ENCODE data around the gene DEPP1.

The DEPP1 gene

DNA sequence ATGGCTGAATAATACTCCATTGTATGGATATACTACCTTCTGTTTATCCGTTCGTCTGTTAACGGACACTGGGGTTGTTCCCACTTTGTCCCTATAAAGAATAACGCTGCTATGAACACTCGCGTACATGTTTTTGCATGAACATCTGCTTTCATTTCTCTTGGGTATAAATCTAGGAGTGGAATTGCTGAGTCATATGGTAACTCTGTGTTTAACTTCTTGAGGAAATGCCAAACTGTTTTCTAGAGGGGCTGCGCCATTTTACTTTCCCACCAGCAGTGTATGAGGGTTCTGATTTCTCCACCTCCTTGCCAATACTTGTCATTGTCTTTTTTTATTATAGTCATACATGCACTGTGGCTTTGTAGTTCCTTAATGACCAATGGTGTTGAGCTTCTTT, 39.7 kb downstream of the DEPP1 start:
- TF ChIP-seq FOXP2 (optimal IDR thresholded peaks at IDR 0.05; ENCODE audit: borderline replicate concordance, extremely low read depth, extremely low read length, insufficient read depth): no peak
- TF ChIP-seq POLR2AphosphoS5 (IDR thresholded peaks at IDR 0.05; ENCODE audit: low read depth, low read length): no peak

DNA sequence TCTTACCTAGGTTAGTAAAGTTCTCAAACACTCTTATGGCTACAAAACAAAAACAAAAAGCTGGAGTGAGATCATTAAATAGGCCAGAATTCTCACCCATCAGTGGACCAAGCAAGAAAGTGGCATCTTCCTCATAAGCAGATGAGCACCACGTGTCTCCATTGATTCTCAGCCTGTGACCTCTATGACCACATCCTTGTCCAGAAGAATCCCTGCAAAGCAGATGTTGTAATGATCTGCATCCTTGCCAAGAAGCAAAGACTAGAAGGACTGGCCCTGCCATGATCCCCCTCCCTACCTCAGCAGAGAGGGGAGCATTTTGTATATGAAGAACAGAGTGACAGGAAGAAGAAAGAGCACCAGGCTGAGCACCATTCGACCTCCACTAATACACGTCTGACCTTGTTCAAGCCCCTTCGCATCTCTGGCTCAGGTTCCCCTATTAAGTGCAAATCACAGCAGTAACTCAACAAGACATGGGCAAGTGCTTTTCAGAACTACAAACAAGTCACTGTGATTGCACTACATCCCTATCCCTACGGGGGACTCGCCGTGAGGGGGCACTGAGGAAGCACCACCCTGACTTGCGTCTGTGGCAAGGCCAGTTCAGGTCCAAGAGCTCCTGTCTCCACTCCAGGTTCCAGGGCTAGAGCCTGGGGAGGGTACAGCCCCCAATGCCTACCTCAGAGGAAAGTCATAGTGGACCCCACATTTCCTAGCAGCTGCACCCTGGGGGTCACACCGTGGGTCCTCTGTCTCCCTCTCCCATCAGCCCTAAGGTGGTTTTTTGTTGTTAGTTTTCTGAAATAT, 41.2 kb downstream of the DEPP1 start:
- TF ChIP-seq POLR2AphosphoS5 (IDR thresholded peaks at IDR 0.05; ENCODE audit: low read depth, low read length): no peak
- no peak for TF ChIP-seq SIN3A (IDR thresholded peaks at IDR 0.05; ENCODE audit: borderline replicate concordance, insufficient read depth, low read length)
- TF ChIP-seq TAF1 (IDR thresholded peaks at IDR 0.05; ENCODE audit: borderline replicate concordance, insufficient read depth, low read length): no peak
- no peak for TF ChIP-seq FOXP2 (optimal IDR thresholded peaks at IDR 0.05; ENCODE audit: borderline replicate concordance, extremely low read depth, extremely low read length, insufficient read depth)
- TF ChIP-seq, protein P1, sequence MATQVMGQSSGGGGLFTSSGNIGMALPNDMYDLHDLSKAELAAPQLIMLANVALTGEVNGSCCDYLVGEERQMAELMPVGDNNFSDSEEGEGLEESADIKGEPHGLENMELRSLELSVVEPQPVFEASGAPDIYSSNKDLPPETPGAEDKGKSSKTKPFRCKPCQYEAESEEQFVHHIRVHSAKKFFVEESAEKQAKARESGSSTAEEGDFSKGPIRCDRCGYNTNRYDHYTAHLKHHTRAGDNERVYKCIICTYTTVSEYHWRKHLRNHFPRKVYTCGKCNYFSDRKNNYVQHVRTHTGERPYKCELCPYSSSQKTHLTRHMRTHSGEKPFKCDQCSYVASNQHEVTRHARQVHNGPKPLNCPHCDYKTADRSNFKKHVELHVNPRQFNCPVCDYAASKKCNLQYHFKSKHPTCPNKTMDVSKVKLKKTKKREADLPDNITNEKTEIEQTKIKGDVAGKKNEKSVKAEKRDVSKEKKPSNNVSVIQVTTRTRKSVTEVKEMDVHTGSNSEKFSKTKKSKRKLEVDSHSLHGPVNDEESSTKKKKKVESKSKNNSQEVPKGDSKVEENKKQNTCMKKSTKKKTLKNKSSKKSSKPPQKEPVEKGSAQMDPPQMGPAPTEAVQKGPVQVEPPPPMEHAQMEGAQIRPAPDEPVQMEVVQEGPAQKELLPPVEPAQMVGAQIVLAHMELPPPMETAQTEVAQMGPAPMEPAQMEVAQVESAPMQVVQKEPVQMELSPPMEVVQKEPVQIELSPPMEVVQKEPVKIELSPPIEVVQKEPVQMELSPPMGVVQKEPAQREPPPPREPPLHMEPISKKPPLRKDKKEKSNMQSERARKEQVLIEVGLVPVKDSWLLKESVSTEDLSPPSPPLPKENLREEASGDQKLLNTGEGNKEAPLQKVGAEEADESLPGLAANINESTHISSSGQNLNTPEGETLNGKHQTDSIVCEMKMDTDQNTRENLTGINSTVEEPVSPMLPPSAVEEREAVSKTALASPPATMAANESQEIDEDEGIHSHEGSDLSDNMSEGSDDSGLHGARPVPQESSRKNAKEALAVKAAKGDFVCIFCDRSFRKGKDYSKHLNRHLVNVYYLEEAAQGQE (IDR thresholded peaks at IDR 0.05; ENCODE audit: insufficient read depth in 1 of 2, low read depth in 2 of 2, low read length in 2 of 2): no peak

DNA sequence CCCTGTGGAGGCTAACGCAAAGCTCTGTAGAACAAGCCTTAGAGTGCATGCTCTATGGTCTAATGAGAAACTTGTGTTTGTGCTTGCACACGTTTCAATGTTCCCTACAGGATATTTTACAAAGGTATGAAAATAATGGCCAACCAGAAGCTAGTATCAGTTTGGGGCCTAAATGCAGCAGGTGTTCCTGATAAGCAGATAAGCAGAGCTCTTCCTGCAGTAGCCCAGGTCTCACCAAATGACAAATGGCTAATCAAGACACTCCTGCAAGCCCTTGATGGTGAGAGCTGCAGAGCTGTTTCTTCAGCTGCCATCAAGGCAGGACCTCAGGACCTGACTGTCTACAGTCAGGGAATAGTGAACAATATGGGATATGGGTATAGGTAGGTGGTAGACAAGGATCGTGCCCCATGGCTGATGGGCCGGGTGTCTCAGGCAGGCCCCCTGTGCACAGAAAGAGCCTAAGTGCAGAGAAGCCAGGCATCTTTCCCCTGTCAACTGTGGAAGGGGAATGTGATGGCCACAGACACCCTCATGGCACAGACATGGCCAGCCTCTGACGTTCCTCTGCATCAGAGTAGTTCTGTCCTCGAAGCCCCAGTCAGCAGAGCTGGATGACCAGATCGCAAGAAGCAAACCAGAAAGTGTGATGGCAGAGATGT, 42.2 kb downstream of the DEPP1 start:
- TF ChIP-seq SIN3A (IDR thresholded peaks at IDR 0.05; ENCODE audit: borderline replicate concordance, insufficient read depth, low read length) (no peak), TAF1 (IDR thresholded peaks at IDR 0.05; ENCODE audit: borderline replicate concordance, insufficient read depth, low read length) (no peak), FOXP2 (optimal IDR thresholded peaks at IDR 0.05; ENCODE audit: borderline replicate concordance, extremely low read depth, extremely low read length, insufficient read depth) (no peak), POLR2AphosphoS5 (IDR thresholded peaks at IDR 0.05; ENCODE audit: low read depth, low read length) (no peak)
- TF ChIP-seq, protein P1 (IDR thresholded peaks at IDR 0.05; ENCODE audit: insufficient read depth in 1 of 2, low read depth in 2 of 2, low read length in 2 of 2): no peak

GRCh38 chr10:44935966-44936295, 42.7 kb downstream of the DEPP1 start:
- TF ChIP-seq TAF1 (IDR thresholded peaks at IDR 0.05; ENCODE audit: borderline replicate concordance, insufficient read depth, low read length) (no peak), FOXP2 (optimal IDR thresholded peaks at IDR 0.05; ENCODE audit: borderline replicate concordance, extremely low read depth, extremely low read length, insufficient read depth) (no peak), POLR2AphosphoS5 (IDR thresholded peaks at IDR 0.05; ENCODE audit: low read depth, low read length) (no peak), SIN3A (IDR thresholded peaks at IDR 0.05; ENCODE audit: borderline replicate concordance, insufficient read depth, low read length) (no peak)
- TF ChIP-seq, protein P1 (IDR thresholded peaks at IDR 0.05; ENCODE audit: insufficient read depth in 1 of 2, low read depth in 2 of 2, low read length in 2 of 2): no peak

GRCh38 chr10:44935201-44935965, 43.2 kb downstream of the DEPP1 start:
- TF ChIP-seq TAF1 (IDR thresholded peaks at IDR 0.05; ENCODE audit: borderline replicate concordance, insufficient read depth, low read length): no peak
